Measurements from ENCODE around the gene FILIP1.

The FILIP1 gene

GRCh38 chr6:75266716-75267291, 226.8 kb downstream of the FILIP1 start:
- no peak for DNase-seq (ENCODE audit: low read depth in 2 of 2)

- DNase-seq (ENCODE audit: low read depth in 2 of 2), result no peak
Observed at GRCh38 chr6:75263401-75263750, 230.2 kb downstream of the FILIP1 start.

GRCh38 chr6:75262716-75263400, 230.7 kb downstream of the FILIP1 start:
- DNase-seq (ENCODE audit: low read depth in 2 of 2), result no peak

- DNase-seq (ENCODE audit: low read depth in 2 of 2), result no peak
Observed at GRCh38 chr6:75261299-75261698, 232.3 kb downstream of the FILIP1 start.

GRCh38 chr6:75257343-75258087, 236.1 kb downstream of the FILIP1 start:
- no peak for DNase-seq (ENCODE audit: low read depth in 2 of 2)

GRCh38 chr6:75250552-75250951, 243.0 kb downstream of the FILIP1 start:
- DNase-seq (ENCODE audit: low read depth in 2 of 2), result no peak

GRCh38 chr6:75249837-75250236, 243.8 kb downstream of the FILIP1 start:
- no peak for DNase-seq (ENCODE audit: low read depth in 2 of 2)

- no peak for DNase-seq (ENCODE audit: low read depth in 2 of 2)
Observed at GRCh38 chr6:75246386-75246785, 247.2 kb downstream of the FILIP1 start.

- no peak for DNase-seq (ENCODE audit: low read depth in 2 of 2)
Observed at GRCh38 chr6:75244063-75244584, 249.5 kb downstream of the FILIP1 start.

GRCh38 chr6:75243333-75244062, 250.1 kb downstream of the FILIP1 start, which contains the start of gene COX7A2:
COX7A2 (minus strand) TSS chr6:75243801; CDS start chr6:75243734, 67 bp downstream.
- peak; percentile 73 to 79 for DNase-seq (ENCODE audit: low read depth in 2 of 2)
